Endodermal cell (in vitro differentiated cells): Measurements from ENCODE around the gene ANKK1. TPM values are rescaled to one million over a fixed set of nuclear protein-coding genes. Genes with fewer than 3 reads are reported as not detected.

ENCODE experiments used
- DNase-seq: peaks from one replicate; pipeline ENCODE4 v3.0.0-alpha.2; 2017
- H3K27ac ChIP-seq: 2 replicates; pipeline ENCODE4 v1.5.1; 2013; ENCODE audit warnings: mild to moderate bottlenecking, low read depth, low read length, moderate library complexity
- H3K27me3 ChIP-seq: 2 replicates; pipeline ENCODE4 v1.6.1; 2013; ENCODE audit warnings: mild to moderate bottlenecking, low read length, moderate library complexity; ENCODE audit not compliant: insufficient read depth, control insufficient read depth, poor library complexity, severe bottlenecking
- H3K36me3 ChIP-seq: 2 replicates; pipeline ENCODE4 v1.7.0; 2013; ENCODE audit warnings: mild to moderate bottlenecking, low read length, moderate library complexity; ENCODE audit not compliant: control insufficient read depth, insufficient read depth
- H3K4me1 ChIP-seq: one replicate; pipeline ENCODE4 v1.7.0; 2013; ENCODE audit warnings: low read length; ENCODE audit not compliant: control insufficient read depth, insufficient read depth
- H3K4me3 ChIP-seq: 2 replicates; pipeline ENCODE4 v1.5.1; 2013; ENCODE audit warnings: mild to moderate bottlenecking, low read length, moderate library complexity
- H3K9ac ChIP-seq: 2 replicates; pipeline ENCODE4 v1.6.1; 2013; ENCODE audit warnings: mild to moderate bottlenecking, low read length, moderate library complexity; ENCODE audit not compliant: poor library complexity, severe bottlenecking; ENCODE audit errors: extremely low read depth
- H3K9me3 ChIP-seq: 2 replicates; pipeline ENCODE4 v1.6.1; 2013; ENCODE audit warnings: mild to moderate bottlenecking, low read length, moderate library complexity; ENCODE audit not compliant: control insufficient read depth
- H3K27ac Mint-ChIP-seq: 2 replicates; pipeline ENCODE4 v1.8.0; 2020; ENCODE audit warnings: mixed read lengths
- H3K27me3 Mint-ChIP-seq: 2 replicates; pipeline ENCODE4 v1.8.0; 2021; ENCODE audit warnings: mild to moderate bottlenecking, mixed read lengths; ENCODE audit not compliant: insufficient read depth
- H3K36me3 Mint-ChIP-seq: 2 replicates; pipeline ENCODE4 v1.8.0; 2020; ENCODE audit warnings: low read depth, mixed read lengths
- H3K4me1 Mint-ChIP-seq: 2 replicates; pipeline ENCODE4 v1.8.0; 2020; ENCODE audit warnings: mixed read lengths
- H3K4me3 Mint-ChIP-seq: 2 replicates; pipeline ENCODE4 v1.8.0; 2020; ENCODE audit warnings: mild to moderate bottlenecking, moderate library complexity, mixed read lengths
- H3K9me3 Mint-ChIP-seq: 2 replicates; pipeline ENCODE4 v1.8.0; 2020; ENCODE audit warnings: mild to moderate bottlenecking, mixed read lengths
- whole genome bisulfite sequencing, 2 experiments: methylation state at CpG; one replicate each; pipeline versions ENCODE4 v1.1.5 to v1.1.7; 2013; ENCODE audit warnings: missing lambda C conversion rate in 2 of 2, mixed read lengths in 1 of 2; ENCODE audit not compliant: insufficient coverage in 1 of 2, insufficient read length in 1 of 2; 5-methylcytosine and 5-hydroxymethylcytosine counted together
- total RNA-seq, 2 donors: library from RNA; stranded (reverse); fragmentation: NEBNext Ultra II Directional in 1 of 2; extraction: Animal tissue kit (Norgen Biotek cat#: 25700) in 1 of 2; gene quantifications; 2 replicates in 1 of 2; 3 replicates in 1 of 2; pipeline ENCODE4 v1.2.1, GENCODE V29; 2021
- TF ChIP-seq, protein P1 (sequence below): fragments of 200-600 bp; sonication (generic); conservative IDR thresholded peaks from 2 replicates; pipeline ENCODE4 v1.5.0; 2021; ENCODE audit warnings: antibody characterized with exemption, mild to moderate bottlenecking

ANKK1 gene
- total RNA-seq, 2 donors from 2014 or later = not detected

DNA sequence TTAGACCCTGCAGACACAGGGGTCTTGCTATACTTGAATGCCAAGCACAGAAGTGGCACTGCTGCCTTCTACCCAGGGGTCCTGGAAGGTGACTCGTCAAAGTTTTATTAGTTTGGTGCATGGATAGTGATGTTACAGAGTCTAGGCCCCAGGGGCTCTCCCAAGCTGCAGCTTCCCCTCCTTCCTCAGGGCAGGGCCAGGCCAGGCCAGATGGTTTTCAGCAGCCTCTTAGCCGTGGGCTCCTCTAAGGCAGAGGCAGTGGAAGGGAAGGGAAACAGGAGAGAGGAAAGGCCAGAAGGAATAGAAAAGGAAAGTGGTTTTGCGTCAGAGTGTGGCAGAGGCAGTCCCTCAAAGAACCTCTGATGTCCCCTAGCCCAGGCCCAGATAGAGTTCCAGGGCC lies 21.9 kb downstream of the ANKK1 start:
- Histone ChIP-seq H3K9me3 (no peaks in the 10 kb centered on the region), H3K4me3 (no peak overlapping the region), H3K27me3 (peaks cover 6% of the 10 kb centered on the region), H3K27ac (no peak overlapping the region), H3K36me3 (no peaks in the 10 kb centered on the region), H3K9ac (no peak overlapping the region), H3K4me1 (peaks cover 6% of the 10 kb centered on the region)
- TF ChIP-seq, protein P1, sequence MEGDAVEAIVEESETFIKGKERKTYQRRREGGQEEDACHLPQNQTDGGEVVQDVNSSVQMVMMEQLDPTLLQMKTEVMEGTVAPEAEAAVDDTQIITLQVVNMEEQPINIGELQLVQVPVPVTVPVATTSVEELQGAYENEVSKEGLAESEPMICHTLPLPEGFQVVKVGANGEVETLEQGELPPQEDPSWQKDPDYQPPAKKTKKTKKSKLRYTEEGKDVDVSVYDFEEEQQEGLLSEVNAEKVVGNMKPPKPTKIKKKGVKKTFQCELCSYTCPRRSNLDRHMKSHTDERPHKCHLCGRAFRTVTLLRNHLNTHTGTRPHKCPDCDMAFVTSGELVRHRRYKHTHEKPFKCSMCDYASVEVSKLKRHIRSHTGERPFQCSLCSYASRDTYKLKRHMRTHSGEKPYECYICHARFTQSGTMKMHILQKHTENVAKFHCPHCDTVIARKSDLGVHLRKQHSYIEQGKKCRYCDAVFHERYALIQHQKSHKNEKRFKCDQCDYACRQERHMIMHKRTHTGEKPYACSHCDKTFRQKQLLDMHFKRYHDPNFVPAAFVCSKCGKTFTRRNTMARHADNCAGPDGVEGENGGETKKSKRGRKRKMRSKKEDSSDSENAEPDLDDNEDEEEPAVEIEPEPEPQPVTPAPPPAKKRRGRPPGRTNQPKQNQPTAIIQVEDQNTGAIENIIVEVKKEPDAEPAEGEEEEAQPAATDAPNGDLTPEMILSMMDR = no peak
- Mint-ChIP-seq H3K9me3 (no peaks in the 10 kb centered on the region), H3K4me1 (no peaks in the 10 kb centered on the region), H3K4me3 (no peak overlapping the region), H3K27ac (no peak overlapping the region), H3K36me3 (no peaks in the 10 kb centered on the region), H3K27me3 (peaks cover 30% of the 10 kb centered on the region)
- no peak for DNase-seq
- 86% methylated on average over 1 to 3 of the region's 3 CpGs for WGBS, 2 experiments

DNA sequence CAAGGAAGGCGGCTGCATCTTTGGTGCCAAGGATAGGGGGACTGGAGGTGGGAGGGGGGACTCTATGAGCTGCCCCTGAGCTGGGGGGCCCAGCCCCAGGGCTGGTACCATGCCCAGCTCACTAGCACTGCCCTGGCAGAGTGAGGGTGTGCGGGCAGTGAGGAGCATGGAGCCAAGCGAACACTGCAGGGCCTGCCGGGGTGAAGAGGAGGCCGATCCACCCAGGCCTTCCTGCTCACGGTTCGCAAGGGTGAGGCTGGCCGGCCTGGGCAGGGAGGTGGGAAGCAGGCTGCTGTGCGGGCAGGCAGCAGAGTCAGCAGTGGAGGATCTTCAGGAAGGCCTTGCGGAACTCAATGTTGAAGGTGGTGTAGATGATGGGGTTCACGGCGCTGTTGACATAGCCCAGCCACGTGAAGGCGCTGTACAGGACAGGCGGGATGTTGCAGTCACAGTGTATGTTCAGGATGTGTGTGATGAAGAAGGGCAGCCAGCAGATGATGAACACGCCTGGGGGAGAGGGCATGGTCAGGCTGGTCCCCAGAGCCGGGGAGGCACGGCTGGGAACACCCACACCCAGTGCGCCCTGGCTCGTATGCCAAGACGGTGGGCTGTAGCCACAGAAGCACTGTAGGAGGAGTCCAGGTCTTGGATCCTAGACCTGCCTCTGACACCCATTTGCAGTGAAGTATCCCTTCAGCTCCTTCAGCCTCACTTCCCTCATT lies 23.0 kb downstream of the ANKK1 start:
- DNase-seq = no peak
- no peak overlapping the region for H3K27ac ChIP-seq
- TF ChIP-seq, protein P1 = no peak
- peaks cover 34% of the 10 kb centered on the region for H3K27me3 Mint-ChIP-seq
- H3K36me3 Mint-ChIP-seq = no peaks in the 10 kb centered on the region
- no peaks in the 10 kb centered on the region for H3K9me3 Mint-ChIP-seq
- H3K36me3 ChIP-seq = no peaks in the 10 kb centered on the region
- H3K27me3 ChIP-seq = no peaks in the 10 kb centered on the region
- no peaks in the 10 kb centered on the region for H3K9me3 ChIP-seq
- H3K4me1 Mint-ChIP-seq = no peaks in the 10 kb centered on the region
- WGBS, 2 experiments = 91 to 99% methylated on average over 12 to 21 of the region's 21 CpGs
- H3K9ac ChIP-seq = no peak overlapping the region
- peaks cover 2% of the 10 kb centered on the region for H3K4me1 ChIP-seq
- no peak overlapping the region for H3K27ac Mint-ChIP-seq
- H3K4me3 Mint-ChIP-seq = no peak overlapping the region
- no peak overlapping the region for H3K4me3 ChIP-seq

DNA sequence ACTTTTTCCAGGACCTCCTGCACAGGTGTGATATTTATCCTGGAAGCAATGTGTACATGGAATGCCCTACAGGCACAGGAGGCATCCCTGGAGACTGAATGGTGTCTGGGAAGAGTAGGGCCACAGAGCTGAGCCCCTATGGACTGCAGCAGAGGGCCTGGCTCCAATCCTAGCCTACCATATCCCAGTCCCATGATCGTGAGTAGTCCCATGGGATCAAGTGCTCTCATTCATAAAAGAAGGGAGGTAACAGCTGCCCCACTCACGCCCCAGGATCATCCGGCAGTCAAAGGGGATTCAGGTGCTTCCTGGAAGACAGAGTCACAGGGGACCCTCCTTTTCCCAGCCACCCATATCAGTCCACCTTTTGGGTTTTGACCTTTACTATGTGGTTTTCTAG lies 24.0 kb downstream of the ANKK1 start:
- H3K4me3 Mint-ChIP-seq = no peak overlapping the region
- H3K27me3 Mint-ChIP-seq = peaks cover 34% of the 10 kb centered on the region
- H3K9me3 Mint-ChIP-seq = no peaks in the 10 kb centered on the region
- Histone ChIP-seq H3K4me3 (no peak overlapping the region), H3K9ac (no peak overlapping the region), H3K4me1 (no peaks in the 10 kb centered on the region), H3K36me3 (no peaks in the 10 kb centered on the region), H3K27ac (no peak overlapping the region), H3K27me3 (no peaks in the 10 kb centered on the region), H3K9me3 (no peaks in the 10 kb centered on the region)
- TF ChIP-seq, protein P1 = no peak
- no peak for DNase-seq
- H3K27ac Mint-ChIP-seq = no peak overlapping the region
- no peaks in the 10 kb centered on the region for H3K4me1 Mint-ChIP-seq
- no peaks in the 10 kb centered on the region for H3K36me3 Mint-ChIP-seq
- whole genome bisulfite sequencing, 2 experiments = 90 to 100% methylated on average over 2 to 3 of the region's 3 CpGs
